ENCODE data around the gene GGT6. TPM values are rescaled to one million over a fixed set of nuclear protein-coding genes. Genes with fewer than 3 reads are reported as not detected.
A peak's percentile ranks its signal among the peaks of the same experiment; 100 is the strongest.

Gene GGT6
- total and polyA plus RNA-seq, 2 of the 13 experiments (the other 11 are each of a cell fraction or from before 2014, with no cell fraction given) = 0.16 to 0.80 TPM

- TF ChIP-seq ZNF616 (CRISPR knock-in tag; IDR thresholded peaks at IDR 0.05; ENCODE audit: low read depth) (peak; percentile 63), ZNF143 (CRISPR knock-in tag; IDR thresholded peaks at IDR 0.05) (peak; percentile 48; the same call in 1 of the 2 replicates), ZNF512 (CRISPR knock-in tag; IDR thresholded peaks at IDR 0.05) (no peak), LCORL (IDR thresholded peaks at IDR 0.05) (no peak), LCORL (CRISPR knock-in tag; IDR thresholded peaks at IDR 0.05) (peak; percentile 86), AKAP8 (CRISPR knock-in tag; IDR thresholded peaks at IDR 0.05) (no peak), ZBTB20 (CRISPR knock-in tag; IDR thresholded peaks at IDR 0.05; ENCODE audit: borderline replicate concordance, low read depth) (peak; percentile 47; the same call in 1 of the 2 replicates), ZFP1 (CRISPR knock-in tag; IDR thresholded peaks at IDR 0.05) (0 out of 2 replicates have a peak, but pooled peaks have one; percentile 43), ZNF318 (CRISPR knock-in tag; IDR thresholded peaks at IDR 0.05) (0 out of 2 replicates have a peak, but pooled peaks have one; percentile 55), KDM5B (CRISPR knock-in tag; IDR thresholded peaks at IDR 0.05; ENCODE audit: borderline replicate concordance) (peak; percentile 98), ZNF160 (CRISPR knock-in tag; IDR thresholded peaks at IDR 0.05) (peak; percentile 52), ZNF563 (CRISPR knock-in tag; IDR thresholded peaks at IDR 0.05) (peak; percentile 70), CENPBD1 (CRISPR knock-in tag; IDR thresholded peaks at IDR 0.05; ENCODE audit: borderline replicate concordance, low read depth) (peak; percentile 87; the same call in 1 of the 2 replicates), GABPB1 (CRISPR knock-in tag; IDR thresholded peaks at IDR 0.05) (peak; percentile 98), REL (CRISPR knock-in tag; conservative IDR thresholded peaks at IDR 0.05) (peak; percentile 62; the same call in 1 of the 2 replicates)
Measured at GRCh38 chr17:4554997-4555799, 5.2 kb downstream of the GGT6 start, which contains the start of gene MYBBP1A (continued).
